Measurements from ENCODE around the gene NAXD. TPM values are rescaled to one million over a fixed set of nuclear protein-coding genes. Genes with fewer than 3 reads are reported as not detected.

Gene NAXD
- polyA plus RNA-seq, 1 experiment: 38.7 TPM

DNA sequence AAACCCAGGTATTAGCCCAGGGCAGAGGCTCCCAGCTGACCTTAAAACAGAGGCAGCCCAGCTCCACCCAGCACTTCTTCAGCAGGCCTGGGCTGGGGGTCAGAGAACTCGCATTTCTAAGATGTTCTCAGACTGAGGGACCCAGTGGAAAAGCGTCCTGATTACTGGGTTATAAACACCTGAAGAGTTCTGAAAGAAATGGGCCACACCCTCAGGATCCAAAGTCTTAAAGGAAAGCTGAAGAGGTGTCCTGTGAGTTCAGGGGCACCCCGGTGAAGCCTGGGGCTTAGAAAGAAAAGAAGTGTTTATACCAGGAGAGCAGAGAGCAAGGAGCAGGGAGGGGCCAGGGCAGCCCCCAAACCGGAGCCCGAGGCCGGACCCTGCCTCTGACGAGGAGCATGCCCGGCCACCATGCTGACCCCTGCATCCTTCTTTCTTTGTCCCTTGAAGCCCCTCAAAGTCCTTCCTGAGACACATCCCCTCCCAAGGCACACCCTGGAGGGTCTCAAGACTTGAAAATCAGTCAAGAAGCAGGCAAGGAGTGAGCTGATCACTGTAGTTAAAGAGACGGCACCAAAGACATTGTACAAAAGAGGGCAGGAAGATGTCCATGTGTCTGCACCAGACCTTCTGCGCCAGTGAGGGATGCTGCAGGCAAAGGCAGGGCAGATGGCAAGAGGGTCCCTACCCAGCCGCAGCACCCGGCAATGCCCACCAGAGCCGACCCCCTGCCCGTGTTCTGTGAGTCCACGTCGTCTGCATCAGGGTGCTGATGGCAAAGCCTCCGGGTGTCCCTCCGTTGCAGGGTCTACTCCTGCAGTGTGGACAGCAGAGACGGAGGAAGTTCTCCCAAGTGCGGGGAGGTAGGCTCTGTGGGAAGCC lies 43.2 kb upstream of the NAXD start:
- ChIA-PET CTCF (interaction anchor here (0.7 to 1.1 kb wide), 2 partner anchors 308 to 325 kb away, joined by 3 read pairs; no protein-coding TSS in a partner anchor), POLR2A (no interaction called here)
- H3K36me3 ChIP-seq (ENCODE audit: control insufficient read depth, insufficient read depth, low read length): no peaks in the 10 kb centered on the region
- no peak overlapping the region for H3K4me3 ChIP-seq (ENCODE audit: low read depth, low read length)
- DNase-seq (ENCODE audit: low read depth): no peak
- TF ChIP-seq, protein P1, sequence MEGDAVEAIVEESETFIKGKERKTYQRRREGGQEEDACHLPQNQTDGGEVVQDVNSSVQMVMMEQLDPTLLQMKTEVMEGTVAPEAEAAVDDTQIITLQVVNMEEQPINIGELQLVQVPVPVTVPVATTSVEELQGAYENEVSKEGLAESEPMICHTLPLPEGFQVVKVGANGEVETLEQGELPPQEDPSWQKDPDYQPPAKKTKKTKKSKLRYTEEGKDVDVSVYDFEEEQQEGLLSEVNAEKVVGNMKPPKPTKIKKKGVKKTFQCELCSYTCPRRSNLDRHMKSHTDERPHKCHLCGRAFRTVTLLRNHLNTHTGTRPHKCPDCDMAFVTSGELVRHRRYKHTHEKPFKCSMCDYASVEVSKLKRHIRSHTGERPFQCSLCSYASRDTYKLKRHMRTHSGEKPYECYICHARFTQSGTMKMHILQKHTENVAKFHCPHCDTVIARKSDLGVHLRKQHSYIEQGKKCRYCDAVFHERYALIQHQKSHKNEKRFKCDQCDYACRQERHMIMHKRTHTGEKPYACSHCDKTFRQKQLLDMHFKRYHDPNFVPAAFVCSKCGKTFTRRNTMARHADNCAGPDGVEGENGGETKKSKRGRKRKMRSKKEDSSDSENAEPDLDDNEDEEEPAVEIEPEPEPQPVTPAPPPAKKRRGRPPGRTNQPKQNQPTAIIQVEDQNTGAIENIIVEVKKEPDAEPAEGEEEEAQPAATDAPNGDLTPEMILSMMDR (IDR thresholded peaks at IDR 0.05; ENCODE audit: insufficient read depth, low read depth, low read length): no peak
- peaks cover 19% of the 10 kb centered on the region for H3K27me3 ChIP-seq (ENCODE audit: control insufficient read depth, insufficient read depth, low read length)

DNA sequence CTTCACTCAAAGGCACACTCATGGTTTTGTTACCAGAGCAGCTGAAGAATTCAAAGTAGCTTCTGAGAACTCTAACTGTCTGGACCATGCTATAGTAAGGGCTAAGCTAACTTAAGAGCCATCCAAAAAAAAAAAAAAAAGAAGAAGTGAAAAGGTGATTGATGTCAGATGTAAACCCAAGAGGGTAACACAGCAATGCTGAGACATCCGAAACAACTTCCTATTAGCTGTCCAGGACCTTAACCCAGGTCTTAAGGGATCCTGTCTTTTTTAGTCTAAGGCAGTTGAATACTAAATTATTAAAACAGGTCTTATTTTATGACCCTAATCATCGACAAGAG lies 42.6 kb upstream of the NAXD start:
- TF ChIP-seq, protein P1 (IDR thresholded peaks at IDR 0.05; ENCODE audit: insufficient read depth, low read depth, low read length): no peak
- POLR2A ChIA-PET: no interaction called here
- no peaks in the 10 kb centered on the region for H3K36me3 ChIP-seq (ENCODE audit: control insufficient read depth, insufficient read depth, low read length)
- H3K4me3 ChIP-seq (ENCODE audit: low read depth, low read length): no peak overlapping the region
- no peak for DNase-seq (ENCODE audit: low read depth)
- CTCF ChIA-PET: interaction anchor here (0.8 to 1.1 kb wide), 2 partner anchors 22 to 326 kb away, joined by 3 read pairs; no protein-coding TSS in a partner anchor
- peaks cover 19% of the 10 kb centered on the region for H3K27me3 ChIP-seq (ENCODE audit: control insufficient read depth, insufficient read depth, low read length)

DNA sequence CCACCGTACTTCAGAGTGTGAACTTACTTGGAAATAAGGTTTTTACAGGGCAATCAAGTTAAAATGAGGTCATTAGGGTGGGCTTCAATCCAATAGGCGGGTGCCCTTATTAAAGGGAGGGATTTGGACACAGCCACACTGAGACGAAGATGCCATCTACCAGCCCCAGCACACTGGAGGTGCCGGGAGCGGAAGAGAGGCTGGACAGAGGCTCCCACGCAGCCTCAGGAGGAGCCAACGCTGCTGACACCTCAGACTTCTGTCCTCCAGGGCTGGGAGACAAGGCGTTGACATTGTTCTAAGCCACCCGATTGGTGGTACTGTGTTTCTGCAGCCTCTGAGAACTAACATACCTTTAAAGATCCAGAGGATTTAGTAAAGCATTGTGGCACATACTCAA lies 41.2 kb upstream of the NAXD start:
- Histone ChIP-seq H3K36me3 (ENCODE audit: control insufficient read depth, insufficient read depth, low read length) (no peaks in the 10 kb centered on the region), H3K4me3 (ENCODE audit: low read depth, low read length) (no peak overlapping the region), H3K27me3 (ENCODE audit: control insufficient read depth, insufficient read depth, low read length) (peaks cover 21% of the 10 kb centered on the region)
- ChIA-PET POLR2A (no interaction called here), CTCF (no interaction called here)
- TF ChIP-seq, protein P1 (IDR thresholded peaks at IDR 0.05; ENCODE audit: insufficient read depth, low read depth, low read length): no peak
- no peak for DNase-seq (ENCODE audit: low read depth)

DNA sequence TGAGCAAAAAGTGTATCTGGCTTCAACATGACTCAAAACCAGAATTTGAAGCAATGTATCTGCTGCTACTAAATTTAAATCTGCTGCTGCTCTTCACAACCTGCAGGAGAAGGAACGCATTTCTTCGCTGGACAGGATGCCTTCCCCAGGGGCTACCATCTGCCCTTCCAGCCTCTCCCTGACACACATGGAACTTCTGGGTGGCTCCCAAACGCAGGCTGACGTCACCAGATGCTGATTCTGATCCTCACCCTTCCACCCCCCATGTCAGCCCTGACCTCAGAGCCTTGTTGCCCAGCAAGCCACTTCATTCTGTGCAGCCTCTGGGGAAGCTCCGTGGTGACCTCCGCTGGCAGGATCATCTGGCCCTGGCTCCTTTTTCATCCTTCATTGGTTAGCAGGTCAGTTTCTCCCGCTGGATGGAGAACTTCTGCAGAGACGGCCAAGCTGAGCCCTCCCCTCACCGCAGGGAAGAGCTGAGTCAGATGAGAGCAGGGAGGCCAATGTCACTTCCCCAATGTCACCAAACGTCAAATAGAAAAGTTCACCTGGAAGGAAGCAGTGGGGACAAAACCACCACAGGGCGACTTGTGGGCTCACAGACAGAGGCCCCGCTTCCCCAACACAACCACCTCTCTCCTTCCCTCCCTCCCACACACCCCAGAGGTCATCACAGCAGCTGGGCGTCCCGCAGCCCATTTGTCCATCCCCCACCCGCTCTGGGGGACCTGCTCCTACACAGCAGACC lies 39.8 kb upstream of the NAXD start:
- POLR2A ChIA-PET: no interaction called here
- TF ChIP-seq, protein P1 (IDR thresholded peaks at IDR 0.05; ENCODE audit: insufficient read depth, low read depth, low read length): no peak
- Histone ChIP-seq H3K27me3 (ENCODE audit: control insufficient read depth, insufficient read depth, low read length) (peaks cover 19% of the 10 kb centered on the region), H3K4me3 (ENCODE audit: low read depth, low read length) (no peak overlapping the region), H3K36me3 (ENCODE audit: control insufficient read depth, insufficient read depth, low read length) (no peaks in the 10 kb centered on the region)
- CTCF ChIA-PET: no interaction called here
- no peak for DNase-seq (ENCODE audit: low read depth)

DNA sequence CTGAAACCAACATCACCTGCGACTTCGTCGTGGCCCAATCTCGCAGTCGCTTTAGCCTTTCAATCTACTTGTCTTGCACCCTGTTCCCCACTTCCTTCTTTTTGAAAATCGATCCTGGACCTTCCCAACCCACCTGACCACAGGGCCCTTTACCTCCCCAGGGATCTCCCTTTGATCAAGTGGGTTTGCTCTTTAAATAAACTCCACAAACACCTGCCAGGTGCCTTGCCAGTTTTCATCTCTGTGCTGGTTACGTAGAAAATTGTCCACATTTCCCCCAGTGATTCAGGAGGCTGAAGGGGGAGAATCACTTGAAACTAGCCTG lies 39.3 kb upstream of the NAXD start:
- TF ChIP-seq, protein P1 (IDR thresholded peaks at IDR 0.05; ENCODE audit: insufficient read depth, low read depth, low read length): no peak
- Histone ChIP-seq H3K27me3 (ENCODE audit: control insufficient read depth, insufficient read depth, low read length) (peaks cover 19% of the 10 kb centered on the region), H3K4me3 (ENCODE audit: low read depth, low read length) (no peak overlapping the region), H3K36me3 (ENCODE audit: control insufficient read depth, insufficient read depth, low read length) (no peaks in the 10 kb centered on the region)
- POLR2A ChIA-PET: no interaction called here
- no peak for DNase-seq (ENCODE audit: low read depth)
- CTCF ChIA-PET: no interaction called here
